GM13977 (cell line): ENCODE results near the gene HSPA12A.

Source experiments
- DNase-seq: peaks from one replicate; pipeline ENCODE4 v3.0.0; 2012; ENCODE audit warnings: low spot score
- CTCF ChIP-seq: IDR thresholded peaks from 2 replicates; pipeline ENCODE4 v1.5.1; 2012; ENCODE audit warnings: mild to moderate bottlenecking, control low read depth; ENCODE audit not compliant: insufficient read depth; ENCODE audit errors: extremely low read depth, missing control alignments
- in situ Hi-C: fragments of 300-500 bp; cut with MboI; formaldehyde crosslinking; loops from one replicate; pipeline ENCODE4 v1.12.0; 2022; ENCODE audit warnings: low sequenced_read_pairs, low pct_unique_long_range_greater_than_20kb, mixed read lengths, inconsistent platforms; ENCODE audit not compliant: unreplicated experiment

The HSPA12A gene

GRCh38 chr10:116753759-116754158, 11.4 kb upstream of the HSPA12A start:
- no peak for TF ChIP-seq CTCF
- DNase-seq = no peak
- in situ Hi-C loops = no loop called here

- DNase-seq = no peak
- no peak for TF ChIP-seq CTCF
- in situ Hi-C loops = no loop called here
These were observed 10.8 kb upstream of the HSPA12A start for GRCh38 chr10:116752969-116753665.

GRCh38 chr10:116752563-116752962, 10.2 kb upstream of the HSPA12A start:
- in situ Hi-C loops = no loop called here
- DNase-seq = no peak
- TF ChIP-seq CTCF = no peak

- TF ChIP-seq CTCF = no peak
- no peak for DNase-seq
- in situ Hi-C loops = no loop called here
These were observed 6.1 kb upstream of the HSPA12A start for GRCh38 chr10:116748471-116748870.

- TF ChIP-seq CTCF = no peak
- no peak for DNase-seq
- in situ Hi-C loops = no loop called here
These were observed 5.7 kb upstream of the HSPA12A start for GRCh38 chr10:116748041-116748440.

GRCh38 chr10:116747325-116747724, 5.0 kb upstream of the HSPA12A start:
- in situ Hi-C loops = no loop called here
- DNase-seq = no peak

More at GRCh38 chr10:116747325-116747724, 5.0 kb upstream of the HSPA12A start:
- TF ChIP-seq CTCF = no peak
